Mesenchymal stem cell (in vitro differentiated cells and primary cell): ENCODE results near the gene FBXL7.

Experiments
- DNase-seq: peaks from one replicate; pipeline ENCODE4 v3.0.0-alpha.2; 2013
- H2AFZ ChIP-seq: one replicate; pipeline ENCODE4 v1.6.1; 2013; ENCODE audit warnings: low read depth, mild to moderate bottlenecking, control low read depth, inconsistent platforms, low read length, moderate library complexity
- H2AK5ac ChIP-seq: 2 replicates; pipeline ENCODE4 v1.6.1; 2013; ENCODE audit warnings: low read length, moderate library complexity, mild to moderate bottlenecking, inconsistent platforms; ENCODE audit not compliant: severe bottlenecking
- H2BK120ac ChIP-seq: one replicate; pipeline ENCODE4 v1.6.1; 2013; ENCODE audit warnings: low read depth, mild to moderate bottlenecking, inconsistent platforms, low read length, moderate library complexity
- H2BK12ac ChIP-seq, 2 experiments: one replicate each; pipeline ENCODE4 v1.6.1; 2013; ENCODE audit warnings: inconsistent platforms in 2 of 2, low read length in 2 of 2, mild to moderate bottlenecking in 2 of 2, moderate library complexity in 2 of 2, control low read depth in 1 of 2
- H2BK15ac ChIP-seq: one replicate; pipeline ENCODE4 v1.6.1; 2013; ENCODE audit warnings: mild to moderate bottlenecking, low read depth, inconsistent platforms; ENCODE audit not compliant: poor library complexity, severe bottlenecking
- H2BK5ac ChIP-seq: 2 replicates; pipeline ENCODE4 v1.6.1; 2013; ENCODE audit warnings: low read depth, mild to moderate bottlenecking, low read length, control low read depth, inconsistent platforms; ENCODE audit not compliant: poor library complexity, severe bottlenecking
- H3K14ac ChIP-seq, 2 experiments: one replicate each; pipeline ENCODE4 v1.6.1; 2013; ENCODE audit warnings: inconsistent platforms in 2 of 2, low read length in 2 of 2, control low read depth in 1 of 2, mild to moderate bottlenecking in 1 of 2, moderate library complexity in 1 of 2
- H3K18ac ChIP-seq, 2 experiments: one replicate each; pipeline ENCODE4 v1.6.1; 2013; ENCODE audit warnings: inconsistent platforms in 2 of 2, low read length in 2 of 2, control low read depth in 1 of 2, low read depth in 1 of 2, mild to moderate bottlenecking in 1 of 2
- H3K23ac ChIP-seq, 2 experiments: one replicate each; pipeline ENCODE4 v1.6.1; 2013; ENCODE audit warnings: inconsistent platforms in 2 of 2, low read length in 2 of 2, mild to moderate bottlenecking in 2 of 2, moderate library complexity in 2 of 2, control low read depth in 1 of 2
- H3K27ac ChIP-seq: 2 replicates; pipeline ENCODE4 v1.5.1; 2013; ENCODE audit warnings: mild to moderate bottlenecking, moderate library complexity, low read length, control low read depth, inconsistent platforms; ENCODE audit not compliant: poor library complexity, severe bottlenecking
- H3K27me3 ChIP-seq, 2 experiments: 2 replicates each; pipeline versions ENCODE4 v1.6.1 to v1.7.0; 2013; ENCODE audit warnings: low read length in 2 of 2, mild to moderate bottlenecking in 2 of 2, moderate library complexity in 2 of 2, control low read depth in 1 of 2, inconsistent platforms in 1 of 2; ENCODE audit not compliant: control insufficient read depth in 1 of 2, insufficient read depth in 1 of 2
- H3K36me3 ChIP-seq, 2 experiments: 2 replicates each; pipeline versions ENCODE4 v1.6.1 to v1.7.0; 2013; ENCODE audit warnings: low read length in 2 of 2, control low read depth in 1 of 2, inconsistent platforms in 1 of 2, low read depth in 1 of 2, mild to moderate bottlenecking in 1 of 2; ENCODE audit not compliant: insufficient read depth in 2 of 2, control insufficient read depth in 1 of 2
- H3K4ac ChIP-seq, 2 experiments: one replicate each; pipeline ENCODE4 v1.6.1; 2013; ENCODE audit warnings: inconsistent platforms in 2 of 2, low read length in 2 of 2, mild to moderate bottlenecking in 2 of 2, moderate library complexity in 2 of 2, control low read depth in 1 of 2, low read depth in 1 of 2
- H3K4me1 ChIP-seq: 2 replicates; pipeline ENCODE4 v1.6.1; 2013; ENCODE audit warnings: low read depth, low read length, control low read depth; ENCODE audit not compliant: control insufficient read depth, insufficient read depth
- H3K4me2 ChIP-seq: 2 replicates; pipeline ENCODE4 v1.6.1; 2013; ENCODE audit warnings: low read length, mild to moderate bottlenecking, inconsistent platforms; ENCODE audit not compliant: poor library complexity, severe bottlenecking
- H3K4me3 ChIP-seq, 2 experiments: 2 replicates each; pipeline versions ENCODE4 v1.5.1 to v1.7.0; 2013; ENCODE audit warnings: low read length in 2 of 2, mild to moderate bottlenecking in 2 of 2, control low read depth in 1 of 2, low read depth in 1 of 2; ENCODE audit not compliant: insufficient read depth in 1 of 2
- H3K79me1 ChIP-seq: replicated peaks from 2 replicates; pipeline ENCODE4 v1.6.1; 2013; ENCODE audit warnings: mild to moderate bottlenecking, control low read depth, low read length, inconsistent platforms; ENCODE audit not compliant: poor library complexity, severe bottlenecking
- H3K9ac ChIP-seq: 2 replicates; pipeline ENCODE4 v1.7.0; 2013; ENCODE audit warnings: mild to moderate bottlenecking, low read length, moderate library complexity
- H3K9me3 ChIP-seq: 2 replicates; pipeline ENCODE4 v1.7.0; 2013; ENCODE audit warnings: mild to moderate bottlenecking, low read length; ENCODE audit not compliant: control insufficient read depth
- H4K8ac ChIP-seq: one replicate; pipeline ENCODE4 v1.6.1; 2013; ENCODE audit warnings: inconsistent platforms, mild to moderate bottlenecking, low read length, moderate library complexity
- H4K91ac ChIP-seq: one replicate; pipeline ENCODE4 v1.6.1; 2013; ENCODE audit warnings: mild to moderate bottlenecking, low read length, inconsistent platforms
- WGBS: methylation state at CpG from one replicate; pipeline ENCODE4 v1.1.7; 2013; ENCODE audit warnings: mixed read lengths; 5-methylcytosine and 5-hydroxymethylcytosine counted together

Gene FBXL7

DNA sequence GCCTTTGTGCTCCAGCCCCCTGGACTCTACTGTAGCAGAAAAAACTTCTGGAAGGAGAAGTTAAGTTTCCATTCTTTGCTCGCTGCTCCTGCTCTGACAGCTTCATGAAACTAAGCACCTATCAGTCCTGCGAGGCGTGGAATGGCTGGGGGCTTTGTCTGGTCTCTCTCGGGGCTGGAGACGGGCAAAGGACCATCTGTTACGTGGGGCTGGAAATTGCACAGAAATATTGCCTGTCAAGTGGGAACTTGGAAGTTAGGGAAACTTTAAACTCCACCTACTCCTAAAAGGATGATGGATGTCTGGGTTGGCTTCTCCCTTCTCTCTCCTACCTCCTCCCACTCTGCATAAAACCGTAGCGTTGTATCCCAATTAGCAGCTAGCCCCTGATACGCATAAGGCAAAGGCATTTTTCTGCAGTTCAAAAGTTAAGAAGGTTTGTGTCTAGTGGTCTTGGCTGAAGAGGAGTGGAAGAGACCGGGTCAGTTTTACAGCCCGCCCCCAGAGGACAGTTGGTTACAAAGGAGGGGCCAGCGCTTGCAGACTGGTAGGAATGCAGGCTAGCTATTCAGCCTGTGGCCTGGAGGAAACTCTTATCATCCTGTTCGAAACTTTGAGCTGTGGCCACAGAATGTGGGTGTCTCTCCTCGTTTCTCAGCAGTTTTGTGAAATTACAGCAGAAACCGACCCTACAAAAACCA lies 1.3 kb downstream of the FBXL7 start:
- no peak overlapping the region for H2BK15ac ChIP-seq
- H3K23ac ChIP-seq: no peak overlapping the region
- peak; percentile 91 for DNase-seq
- no peak overlapping the region for H4K91ac ChIP-seq
- H2AFZ ChIP-seq: no peak overlapping the region
- H2BK120ac ChIP-seq: no peak overlapping the region
- H2BK12ac ChIP-seq: no peak overlapping the region
- H3K18ac ChIP-seq: peak overlapping the region; percentile 46 to 69
- no peak overlapping the region for H4K8ac ChIP-seq
- peak overlapping the region; percentile 75 for H3K27ac ChIP-seq
- peak overlapping the region; percentile 91 for H3K9ac ChIP-seq
- peak overlapping the region; percentile 62 for H3K4me2 ChIP-seq
- H3K36me3 ChIP-seq: no peaks in the 10 kb centered on the region
- WGBS: 0% methylated on average over 11 of the region's 15 CpGs
- peaks cover 16% of the 10 kb centered on the region for H3K79me1 ChIP-seq
- H3K4me1 ChIP-seq: peaks cover 5% of the 10 kb centered on the region
- H3K4ac ChIP-seq: peak overlapping the region in 1 of 2 experiments; percentile 35
- H3K27me3 ChIP-seq: peaks cover 0 to under 1% of the 10 kb centered on the region in 2 experiments
- H3K14ac ChIP-seq: no peak overlapping the region
- H3K9me3 ChIP-seq: no peaks in the 10 kb centered on the region
- H3K4me3 ChIP-seq: peak overlapping the region; percentile 73 to 82
- no peak overlapping the region for H2AK5ac ChIP-seq
- H2BK5ac ChIP-seq: no peak overlapping the region

- no peak overlapping the region for H4K8ac ChIP-seq
- DNase-seq: peak; percentile 61
- no peak overlapping the region for H2AFZ ChIP-seq
- no peaks in the 10 kb centered on the region for H3K9me3 ChIP-seq
- no peak overlapping the region for H4K91ac ChIP-seq
- no peak overlapping the region for H2BK5ac ChIP-seq
- H2BK15ac ChIP-seq: no peak overlapping the region
- no peak overlapping the region for H3K14ac ChIP-seq
- no peak overlapping the region for H3K18ac ChIP-seq
- no peaks in the 10 kb centered on the region for H3K27me3 ChIP-seq
- H3K4me2 ChIP-seq: peak overlapping the region; percentile 72
- peaks cover 23% of the 10 kb centered on the region for H3K79me1 ChIP-seq
- peaks cover 3% of the 10 kb centered on the region for H3K4me1 ChIP-seq
- H3K23ac ChIP-seq: no peak overlapping the region
- peak overlapping the region in 1 of 2 experiments; percentile 82 for H3K4me3 ChIP-seq
- H2AK5ac ChIP-seq: no peak overlapping the region
- H2BK12ac ChIP-seq: no peak overlapping the region
- H3K9ac ChIP-seq: peak overlapping the region; percentile 91
- H3K36me3 ChIP-seq: no peaks in the 10 kb centered on the region
- 36% methylated on average over 1 of the region's 5 CpGs for WGBS
- no peak overlapping the region for H2BK120ac ChIP-seq
- no peak overlapping the region for H3K4ac ChIP-seq
- H3K27ac ChIP-seq: peak overlapping the region; percentile 75
These were observed 2.2 kb downstream of the FBXL7 start for GRCh38 chr5:15502208-15502607.

DNA sequence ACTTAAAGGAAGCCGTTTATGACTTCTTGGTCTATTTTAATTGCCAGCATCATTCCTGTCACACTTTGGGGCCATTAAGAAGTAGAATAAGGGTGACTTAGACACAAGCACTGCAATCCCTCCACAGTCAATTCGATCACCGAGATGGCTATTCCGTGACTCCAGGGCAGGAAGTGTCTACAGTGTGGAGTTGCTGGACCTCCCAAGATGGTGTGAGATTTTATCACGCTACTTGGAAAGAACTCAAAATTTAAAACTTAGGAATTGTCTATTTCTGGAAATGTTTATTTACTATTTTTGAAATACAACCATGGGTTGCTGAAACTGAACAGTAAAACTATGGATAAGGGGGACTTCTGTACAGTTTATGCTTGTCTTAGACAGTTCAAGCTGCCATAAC lies 6.2 kb downstream of the FBXL7 start:
- Histone ChIP-seq H2BK5ac (no peak overlapping the region), H2BK12ac (no peak overlapping the region), H3K23ac (no peak overlapping the region), H2BK15ac (no peak overlapping the region), H4K91ac (no peak overlapping the region), H3K36me3 (no peaks in the 10 kb centered on the region), H3K18ac (no peak overlapping the region), H3K27me3 (no peaks in the 10 kb centered on the region), H3K4ac (no peak overlapping the region), H3K9me3 (no peaks in the 10 kb centered on the region), H2BK120ac (no peak overlapping the region), H3K14ac (no peak overlapping the region), H2AK5ac (peak overlapping the region; percentile 47), H3K4me1 (peaks cover 3% of the 10 kb centered on the region), H3K9ac (no peak overlapping the region), H3K79me1 (peaks cover 27% of the 10 kb centered on the region), H3K4me2 (no peak overlapping the region), H4K8ac (no peak overlapping the region), H3K27ac (no peak overlapping the region), H2AFZ (no peak overlapping the region), H3K4me3 (no peak overlapping the region)
- no peak for DNase-seq
- WGBS: 86% methylated on average over 4 of the region's 5 CpGs

- Histone ChIP-seq H3K14ac (no peak overlapping the region), H3K4me3 (no peak overlapping the region), H2BK5ac (no peak overlapping the region), H3K36me3 (no peaks in the 10 kb centered on the region), H4K91ac (no peak overlapping the region), H3K9me3 (no peaks in the 10 kb centered on the region), H2BK15ac (no peak overlapping the region), H3K27ac (no peak overlapping the region), H3K4ac (no peak overlapping the region), H4K8ac (no peak overlapping the region), H3K18ac (no peak overlapping the region), H3K9ac (no peak overlapping the region), H3K79me1 (peaks cover 27% of the 10 kb centered on the region), H2AK5ac (no peak overlapping the region), H3K23ac (no peak overlapping the region), H2BK120ac (no peak overlapping the region), H2BK12ac (no peak overlapping the region), H3K27me3 (no peaks in the 10 kb centered on the region), H3K4me1 (peaks cover 3% of the 10 kb centered on the region), H3K4me2 (no peak overlapping the region), H2AFZ (no peak overlapping the region)
- 100% methylated on average over 1 of the region's 3 CpGs for WGBS
- no peak for DNase-seq
These were observed 6.9 kb downstream of the FBXL7 start for GRCh38 chr5:15506897-15507296.
